GM12865 (cell line): ENCODE measurements around the gene ASTN2.

Experiments
- DNase-seq: peaks from one replicate; pipeline ENCODE4 v3.0.0; 2010; ENCODE audit warnings: low read depth
- H3K4me3 ChIP-seq: 2 replicates; pipeline ENCODE4 v1.5.1; 2011; ENCODE audit warnings: mild to moderate bottlenecking, low read depth, low read length, control low read depth
- TF ChIP-seq, protein P1 (sequence below): IDR thresholded peaks from 2 replicates; pipeline ENCODE4 v1.5.1; 2011; ENCODE audit warnings: low read length, control low read depth, low read depth, inconsistent platforms; ENCODE audit not compliant: insufficient read depth; ENCODE audit errors: missing control alignments

ASTN2 gene

DNA sequence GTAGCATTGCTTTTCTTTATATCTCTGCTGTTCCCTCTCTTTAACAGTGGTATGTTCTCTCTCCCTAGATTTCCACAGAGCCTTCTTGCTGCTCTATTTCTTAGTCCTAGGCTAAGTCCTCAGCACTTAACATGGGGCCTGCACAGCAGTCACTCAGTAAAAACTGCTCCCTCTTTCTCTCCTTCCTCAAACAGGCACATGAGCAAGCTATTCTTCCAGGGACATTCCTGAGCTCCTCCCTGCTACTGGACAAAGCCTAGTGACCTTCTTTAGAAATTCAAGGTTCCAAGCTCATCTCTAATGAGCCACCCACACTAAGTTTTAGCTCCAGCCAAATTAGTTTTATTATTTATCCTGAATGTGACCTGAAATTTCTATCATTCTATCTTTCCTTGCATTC is 688.3 kb downstream of the ASTN2 start:
- no peak for DNase-seq
- no peak overlapping the region for H3K4me3 ChIP-seq
- TF ChIP-seq, protein P1, sequence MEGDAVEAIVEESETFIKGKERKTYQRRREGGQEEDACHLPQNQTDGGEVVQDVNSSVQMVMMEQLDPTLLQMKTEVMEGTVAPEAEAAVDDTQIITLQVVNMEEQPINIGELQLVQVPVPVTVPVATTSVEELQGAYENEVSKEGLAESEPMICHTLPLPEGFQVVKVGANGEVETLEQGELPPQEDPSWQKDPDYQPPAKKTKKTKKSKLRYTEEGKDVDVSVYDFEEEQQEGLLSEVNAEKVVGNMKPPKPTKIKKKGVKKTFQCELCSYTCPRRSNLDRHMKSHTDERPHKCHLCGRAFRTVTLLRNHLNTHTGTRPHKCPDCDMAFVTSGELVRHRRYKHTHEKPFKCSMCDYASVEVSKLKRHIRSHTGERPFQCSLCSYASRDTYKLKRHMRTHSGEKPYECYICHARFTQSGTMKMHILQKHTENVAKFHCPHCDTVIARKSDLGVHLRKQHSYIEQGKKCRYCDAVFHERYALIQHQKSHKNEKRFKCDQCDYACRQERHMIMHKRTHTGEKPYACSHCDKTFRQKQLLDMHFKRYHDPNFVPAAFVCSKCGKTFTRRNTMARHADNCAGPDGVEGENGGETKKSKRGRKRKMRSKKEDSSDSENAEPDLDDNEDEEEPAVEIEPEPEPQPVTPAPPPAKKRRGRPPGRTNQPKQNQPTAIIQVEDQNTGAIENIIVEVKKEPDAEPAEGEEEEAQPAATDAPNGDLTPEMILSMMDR, result no peak

DNA sequence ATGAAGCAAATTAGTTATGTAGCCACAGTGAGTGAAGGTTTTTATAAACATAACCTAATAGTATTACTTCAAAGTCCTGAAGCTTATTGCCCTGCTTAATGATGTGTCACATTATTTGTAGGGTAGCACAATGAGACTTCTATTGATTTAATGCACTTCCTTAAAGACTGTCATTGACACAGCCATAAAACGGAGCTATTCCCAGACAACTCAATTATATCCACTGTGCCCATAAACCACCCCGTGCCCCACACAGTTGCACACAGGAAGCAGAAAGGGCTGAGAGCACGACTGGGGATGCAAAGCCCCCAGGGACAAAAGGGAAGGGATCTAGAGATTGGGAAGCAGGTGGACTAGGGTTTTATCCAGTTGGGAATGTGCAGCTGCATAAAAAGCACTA is 690.7 kb downstream of the ASTN2 start:
- DNase-seq, result no peak
- no peak overlapping the region for H3K4me3 ChIP-seq
- TF ChIP-seq, protein P1, result no peak

DNA sequence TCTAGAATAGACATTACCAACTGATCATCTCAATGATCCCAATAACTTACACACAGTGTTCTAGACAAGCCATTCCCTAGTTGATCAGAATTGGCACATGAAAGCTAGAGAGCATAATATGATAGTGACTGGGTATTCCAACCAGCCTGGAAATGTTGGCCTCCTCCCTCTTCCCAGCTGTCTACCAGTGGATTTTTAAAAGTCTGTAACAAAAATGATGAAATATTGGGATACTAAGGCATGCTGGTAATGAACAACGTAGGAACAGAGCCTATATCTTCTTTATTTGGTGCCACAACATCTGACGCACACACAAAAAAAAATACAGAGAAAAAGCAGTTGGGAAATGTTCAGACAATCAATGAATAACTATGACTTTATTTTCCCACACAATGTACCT is 692.9 kb downstream of the ASTN2 start:
- TF ChIP-seq, protein P1, result no peak
- DNase-seq, result no peak
- no peak overlapping the region for H3K4me3 ChIP-seq

DNA sequence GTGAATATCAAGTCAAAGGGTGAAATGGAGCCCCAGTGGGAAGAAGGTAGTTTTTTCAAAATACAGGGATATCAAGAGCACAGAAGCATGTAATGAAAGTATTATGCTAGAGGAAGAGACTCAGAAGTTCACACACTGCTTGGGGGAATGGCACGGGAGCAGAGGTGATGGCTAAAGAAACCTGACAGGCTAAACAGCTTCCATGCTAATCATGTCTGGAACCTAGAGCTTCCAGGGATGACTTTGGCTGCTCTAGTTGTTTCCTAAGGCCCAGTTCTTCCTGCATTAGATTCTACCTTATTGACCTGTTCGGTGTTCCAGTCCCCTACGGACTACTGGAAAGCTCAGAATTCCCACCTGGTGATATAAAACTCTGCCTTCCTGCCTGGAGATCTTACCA is 693.4 kb downstream of the ASTN2 start:
- DNase-seq, result no peak
- no peak overlapping the region for H3K4me3 ChIP-seq
- TF ChIP-seq, protein P1, result no peak

DNA sequence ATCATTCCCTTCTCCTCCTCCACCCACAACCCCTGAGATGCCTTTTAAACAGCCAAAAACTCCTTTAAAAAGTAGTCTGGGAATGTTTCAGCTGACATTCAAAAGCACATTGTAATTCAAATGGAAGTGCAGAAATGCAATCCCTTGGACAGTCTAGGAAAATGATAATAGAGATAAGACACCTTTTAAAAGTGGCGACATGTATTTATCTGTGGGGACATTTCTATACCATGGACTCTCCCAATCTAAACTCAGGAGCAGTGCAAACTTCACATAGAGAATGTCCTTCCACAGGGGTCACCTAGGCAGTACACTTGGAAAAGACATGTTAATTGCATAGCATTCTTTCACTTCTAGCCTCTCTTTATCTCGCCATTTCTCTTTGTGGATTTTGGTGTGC is 694.7 kb downstream of the ASTN2 start:
- TF ChIP-seq, protein P1, result no peak
- no peak for DNase-seq
- H3K4me3 ChIP-seq, result no peak overlapping the region

DNA sequence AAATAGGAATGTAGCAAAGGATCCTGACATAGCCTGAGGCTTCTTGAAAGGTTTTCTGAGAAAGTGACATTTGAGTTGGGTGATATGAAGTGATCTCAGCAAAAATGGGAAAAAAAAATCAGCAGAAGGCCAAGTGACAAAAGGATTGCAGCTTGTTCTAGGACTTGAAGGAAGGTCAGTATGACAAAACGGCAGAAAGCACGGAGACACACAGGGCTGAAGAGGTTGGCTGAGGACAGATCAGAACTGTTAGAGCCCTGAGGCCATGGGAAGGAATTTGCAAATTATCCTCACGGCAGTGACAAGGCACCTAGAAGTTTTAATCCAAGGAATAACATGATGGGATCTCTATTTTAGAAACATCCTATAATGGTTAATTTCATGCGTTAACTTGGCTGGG is 696.7 kb downstream of the ASTN2 start:
- no peak overlapping the region for H3K4me3 ChIP-seq
- no peak for DNase-seq

DNA sequence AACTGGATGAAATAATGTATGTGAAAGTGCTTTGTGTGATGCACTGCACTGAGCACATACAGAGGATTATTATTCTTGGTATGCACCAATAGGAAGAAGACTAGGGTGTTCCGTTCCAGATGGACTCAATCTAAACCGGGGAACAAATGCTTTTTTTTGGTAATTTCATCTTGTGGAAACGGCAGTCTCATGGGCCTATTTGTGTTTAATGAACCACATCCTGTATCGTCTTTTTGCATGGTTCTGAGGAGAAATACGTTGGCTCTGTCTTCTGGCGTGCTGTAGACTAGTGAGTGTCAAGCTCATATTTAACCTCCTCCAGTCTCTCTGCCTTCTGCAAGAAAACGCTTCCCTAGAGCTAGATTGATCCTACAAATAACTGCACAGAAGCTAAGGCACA is 697.7 kb downstream of the ASTN2 start:
- DNase-seq, result no peak
- no peak overlapping the region for H3K4me3 ChIP-seq
- TF ChIP-seq, protein P1, result no peak

More for the DNA sequence above, 696.7 kb downstream of the ASTN2 start:
- TF ChIP-seq, protein P1, result no peak
